ENCODE results near the gene B4GALT3.

- TF ChIP-seq CTCF (IDR thresholded peaks at IDR 0.05; ENCODE audit: insufficient read depth, low read length) (no peak), GABPA (IDR thresholded peaks at IDR 0.05; ENCODE audit: low read depth) (no peak), POLR2AphosphoS5 (IDR thresholded peaks at IDR 0.05; ENCODE audit: low read depth) (no peak), REST (IDR thresholded peaks at IDR 0.05; ENCODE audit: insufficient replicate concordance, low read depth) (no peak)
These were observed 48.5 kb downstream of the B4GALT3 start for GRCh38 chr1:161128591-161129420.

Measured in HL-60 (cell line).